NCI-H82 treated with DMSO at 0.1 percent for 48 hours (cell line): ENCODE data around the gene CNNM3.

Experiments
- DNase-seq: peaks from one replicate; lab custom pipeline; 2025; ENCODE audit not compliant: unreplicated experiment; lab: John Stamatoyannopoulos, UW

Gene CNNM3

GRCh38 chr2:96816836-96817702 lies 1.0 kb downstream of the CNNM3 start:
- DNase-seq, result no peak

GRCh38 chr2:96817882-96818281 lies 1.8 kb downstream of the CNNM3 start:
- no peak for DNase-seq

DNA sequence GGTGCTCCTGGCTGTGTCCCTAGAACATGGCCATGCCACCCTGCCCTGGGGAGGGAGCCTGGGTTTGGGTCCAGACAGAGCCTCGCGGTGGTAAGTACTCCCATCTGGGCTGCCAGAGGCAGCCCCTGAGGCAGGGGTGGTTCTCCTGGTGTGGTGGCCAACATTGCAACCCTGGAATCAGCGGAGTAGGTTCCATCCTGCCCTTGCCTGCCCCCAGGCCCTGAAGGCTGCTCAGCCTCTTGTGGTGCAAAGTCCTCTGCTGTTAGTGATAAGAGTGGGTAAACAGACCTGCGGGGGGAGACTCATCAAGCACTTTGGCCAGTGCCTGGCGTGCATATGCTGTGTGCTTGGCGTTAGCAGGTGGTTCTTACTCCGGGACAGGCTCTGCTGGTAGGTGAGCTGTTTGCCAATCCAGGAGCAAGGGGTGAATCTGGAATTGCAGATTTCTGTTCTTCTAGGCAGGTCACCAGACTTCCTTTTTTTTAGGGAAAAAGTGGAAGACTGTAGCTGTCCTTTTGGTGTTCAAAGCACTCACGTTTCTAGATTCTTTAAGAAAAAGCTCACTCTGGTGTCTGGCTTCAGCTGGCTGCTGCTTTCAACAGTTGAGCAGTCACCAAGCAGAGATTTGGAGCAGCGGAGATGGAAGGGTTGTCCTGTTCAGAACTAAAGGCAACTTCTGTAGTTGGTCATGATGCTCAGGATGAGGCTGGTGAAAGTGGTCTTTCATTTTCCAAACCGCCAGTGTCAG lies 3.2 kb downstream of the CNNM3 start:
- DNase-seq, result no peak

DNA sequence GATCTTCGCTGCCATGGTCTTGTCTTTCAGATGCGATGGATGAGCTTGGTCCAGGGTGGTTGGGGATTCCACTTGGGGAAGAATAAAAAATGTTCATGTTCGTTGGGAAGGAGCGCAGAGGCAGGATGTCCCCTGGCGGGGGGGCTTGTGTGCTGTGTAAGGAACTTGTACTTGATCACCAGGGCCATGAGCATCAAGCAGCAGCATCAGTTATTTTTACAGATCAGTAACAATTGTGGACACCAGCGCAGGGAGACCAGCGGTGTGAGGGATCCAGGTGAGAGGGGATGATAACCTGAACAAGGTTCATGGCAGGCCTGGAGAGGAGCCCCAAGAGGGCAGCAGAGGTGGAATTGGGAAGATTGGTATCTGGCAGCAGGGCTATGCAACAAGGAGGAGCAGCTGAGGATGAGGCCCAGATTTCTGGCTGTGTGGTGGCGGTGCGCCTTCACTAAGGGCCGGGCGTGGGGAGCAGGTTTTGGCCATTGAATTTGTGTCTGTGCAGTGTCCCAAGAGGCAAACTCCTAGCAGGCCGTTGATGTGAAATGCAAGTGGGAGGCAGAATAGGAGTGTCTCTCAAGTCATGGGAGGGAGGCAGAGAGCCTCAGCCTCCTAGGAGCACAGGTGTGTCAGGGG lies 3.9 kb downstream of the CNNM3 start:
- DNase-seq, result no peak

GRCh38 chr2:96821113-96821675 lies 5.1 kb downstream of the CNNM3 start:
- no peak for DNase-seq

- no peak for DNase-seq
These were observed 6.7 kb downstream of the CNNM3 start for GRCh38 chr2:96822786-96823185.

DNA sequence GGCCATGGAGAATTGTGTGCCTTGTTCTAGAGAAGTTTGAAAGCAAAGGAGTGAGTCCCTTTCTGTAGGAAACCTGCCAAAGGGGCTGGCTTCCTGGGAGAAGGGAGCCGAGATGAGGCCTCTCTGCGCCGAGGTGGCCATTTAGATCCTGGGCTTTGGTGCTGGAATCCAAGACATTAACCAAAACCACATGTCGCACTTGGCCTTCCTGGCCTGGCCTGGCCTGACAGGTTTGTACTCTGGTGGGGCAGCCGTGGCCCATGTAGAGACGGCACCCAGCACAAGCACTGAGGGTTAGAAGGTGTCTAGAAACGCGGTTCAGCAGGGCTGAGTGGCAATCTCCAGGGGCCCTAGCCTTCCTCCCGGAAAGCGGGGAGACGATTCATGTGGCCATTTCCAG lies 7.1 kb downstream of the CNNM3 start:
- DNase-seq, result no peak

- DNase-seq, result no peak
These were observed 8.2 kb downstream of the CNNM3 start for GRCh38 chr2:96824079-96824870.

DNA sequence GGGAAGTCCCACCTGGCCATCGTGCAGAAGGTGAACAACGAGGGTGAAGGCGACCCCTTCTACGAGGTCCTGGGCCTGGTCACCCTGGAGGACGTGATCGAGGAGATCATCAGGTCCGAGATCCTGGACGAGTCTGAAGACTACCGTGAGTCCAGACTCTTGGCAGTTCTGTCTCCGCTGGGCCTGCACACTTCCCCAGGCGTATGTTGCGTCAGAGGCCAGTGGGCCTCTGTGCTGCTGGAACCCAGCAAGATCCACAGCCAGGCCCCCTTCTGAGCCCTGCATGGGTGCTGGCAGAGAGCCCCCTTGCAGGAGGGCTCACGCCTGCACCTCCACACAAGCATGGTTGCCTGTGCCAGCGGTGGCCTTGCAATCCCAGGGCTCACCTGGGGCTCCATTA lies 9.0 kb downstream of the CNNM3 start:
- DNase-seq, result no peak

DNA sequence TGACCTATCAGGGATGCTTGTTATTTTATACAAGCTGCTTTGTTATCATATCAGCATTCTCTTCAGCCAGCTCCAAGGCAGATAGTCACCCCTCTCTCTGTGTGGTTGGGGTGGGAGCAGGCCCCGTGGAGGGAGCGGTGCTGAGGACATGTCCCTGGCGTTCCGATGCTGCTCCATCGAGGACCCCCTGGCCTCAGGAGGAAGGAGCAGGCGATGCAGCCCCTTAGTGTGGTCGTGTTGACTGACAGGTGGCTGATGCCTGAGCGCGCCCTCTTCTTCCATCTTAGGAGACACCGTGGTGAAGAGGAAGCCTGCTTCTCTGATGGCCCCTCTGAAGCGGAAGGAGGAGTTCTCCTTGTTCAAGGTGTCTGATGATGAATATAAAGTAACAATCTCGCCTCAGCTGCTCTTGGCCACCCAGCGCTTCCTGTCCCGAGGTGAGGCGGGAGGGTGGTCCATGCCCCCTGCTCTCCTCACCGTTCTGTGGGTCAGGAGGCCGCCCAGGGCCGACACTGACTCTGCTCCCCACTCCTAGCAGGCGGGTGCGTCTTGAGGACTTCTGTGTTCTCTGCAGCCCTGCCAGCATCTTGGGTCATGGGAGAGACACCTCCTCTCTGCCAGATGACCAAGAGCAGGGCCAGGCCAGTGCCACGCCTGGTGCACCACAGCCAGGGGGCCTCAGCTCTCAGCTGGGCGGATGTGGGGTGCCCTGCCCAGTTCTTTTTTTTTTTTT lies 10.6 kb downstream of the CNNM3 start:
- no peak for DNase-seq

DNA sequence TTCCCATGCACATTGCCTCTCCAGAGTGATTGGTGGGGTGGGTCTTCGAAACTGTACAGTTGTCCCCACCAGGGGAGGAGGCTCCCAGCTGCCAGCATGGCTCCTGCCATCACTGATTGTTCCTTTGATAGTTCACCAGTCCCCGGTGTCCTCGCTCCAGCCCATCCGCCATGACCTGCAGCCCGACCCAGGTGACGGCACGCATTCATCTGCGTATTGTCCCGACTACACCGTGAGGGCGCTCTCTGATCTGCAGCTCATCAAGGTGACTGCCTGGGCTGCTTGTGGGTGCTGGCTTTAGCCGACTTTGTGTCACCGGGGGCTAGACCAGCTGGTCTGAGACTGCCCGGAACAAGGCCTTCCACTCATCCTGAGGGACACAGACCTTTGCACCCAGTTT lies 12.4 kb downstream of the CNNM3 start:
- no peak for DNase-seq

- no peak for DNase-seq
These were observed 12.8 kb downstream of the CNNM3 start for GRCh38 chr2:96828874-96829273.

DNA sequence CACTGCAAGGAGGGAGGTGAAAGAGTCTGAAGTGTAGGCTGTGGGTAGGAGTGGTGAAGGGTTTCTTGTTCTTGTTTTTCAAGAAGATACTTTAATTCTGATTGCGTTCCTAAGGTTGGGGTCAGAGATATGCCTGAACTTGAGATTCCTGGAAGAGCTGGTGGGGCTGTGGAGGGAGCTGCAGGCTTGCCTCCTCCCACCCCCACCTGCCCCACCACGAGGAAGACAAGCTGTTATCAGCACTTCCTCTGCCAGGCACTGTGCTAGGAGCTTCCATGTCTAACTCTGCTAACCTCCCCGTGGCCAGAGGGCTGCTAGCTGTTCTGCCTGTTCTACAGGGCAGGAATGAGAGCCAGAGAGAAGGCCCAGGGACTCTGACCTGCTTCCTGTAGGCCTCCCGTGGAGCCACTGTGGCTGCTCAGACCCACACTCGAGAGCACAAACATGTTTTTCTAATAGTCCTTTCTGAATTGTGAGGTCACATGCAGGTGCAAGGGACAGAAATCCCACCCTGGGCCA lies 14.0 kb downstream of the CNNM3 start:
- DNase-seq, result no peak

GRCh38 chr2:96831679-96832078 lies 15.6 kb downstream of the CNNM3 start:
- no peak for DNase-seq

- DNase-seq, result no peak
These were observed 16.3 kb downstream of the CNNM3 start for GRCh38 chr2:96832408-96832753.

DNA sequence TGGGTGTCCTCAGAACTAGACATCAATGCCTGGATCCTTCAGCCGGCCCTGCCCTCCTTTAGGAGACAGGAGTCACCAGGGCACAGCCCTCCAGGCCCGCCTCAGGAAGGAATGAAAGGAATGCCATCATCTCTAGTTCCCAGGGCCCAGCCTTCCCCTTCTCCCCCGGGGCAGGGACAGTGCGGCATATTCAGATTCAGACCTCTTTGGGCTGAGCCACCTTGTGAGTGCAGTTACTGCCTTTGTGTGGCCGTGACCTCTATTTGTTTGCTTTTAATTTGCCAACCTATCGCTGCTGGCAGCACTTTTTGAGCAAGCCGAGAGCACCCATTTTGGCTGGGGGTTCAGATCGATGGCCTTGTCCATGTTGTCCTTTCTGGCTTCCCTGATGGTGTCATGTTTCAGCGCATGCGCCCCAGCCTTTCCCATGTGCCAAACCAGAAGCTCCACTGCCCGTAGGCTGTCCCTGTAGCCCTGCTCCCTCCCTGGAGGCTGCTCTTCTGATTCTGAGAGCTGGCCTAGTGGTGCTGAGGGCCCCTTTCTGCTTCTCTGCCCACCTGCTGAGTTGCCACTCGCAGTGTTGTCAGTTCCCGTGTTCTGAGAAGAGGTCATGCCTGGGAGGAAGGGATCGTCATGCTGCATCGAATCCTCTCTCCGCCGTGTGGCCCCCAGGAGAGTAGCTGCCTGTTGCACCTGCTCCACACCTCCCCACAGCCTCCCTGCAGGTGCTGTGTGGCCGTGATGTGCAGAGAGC lies 16.9 kb downstream of the CNNM3 start:
- DNase-seq, result no peak

DNA sequence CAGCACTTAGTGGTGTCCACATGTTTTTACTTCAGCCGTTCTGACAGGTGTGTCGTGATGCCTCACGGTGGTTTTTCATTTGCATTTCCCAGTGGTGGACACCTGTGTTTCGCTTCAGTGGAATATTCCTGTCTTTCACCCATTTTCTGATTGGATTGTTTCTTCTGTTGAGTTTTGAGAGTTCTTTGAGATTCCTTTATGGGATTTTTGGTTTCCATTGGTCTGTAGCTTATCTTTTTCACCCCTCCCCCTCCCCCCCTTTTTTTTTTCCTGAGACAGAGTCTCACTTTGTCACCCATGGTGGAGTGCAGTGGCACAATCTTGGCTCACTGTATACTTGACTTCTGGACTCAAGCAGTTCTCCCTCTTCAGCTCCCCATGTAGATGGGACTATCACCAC lies 19.8 kb downstream of the CNNM3 start:
- no peak for DNase-seq

GRCh38 chr2:96837575-96837974 lies 21.5 kb downstream of the CNNM3 start:
- DNase-seq, result no peak
